Gastroesophageal sphincter (tissue), 4 donors: ENCODE data around the gene SF3B5. TPM values are rescaled to one million over a fixed set of nuclear protein-coding genes. Genes with fewer than 3 reads are reported as not detected.

Experiments used
- ATAC-seq: fragments of 150-250 bp; one replicate; pipeline ENCODE4 v1.9.1; 2016; ENCODE audit warnings: mild to moderate bottlenecking, moderate library complexity
- H3K27ac ChIP-seq, 4 donors: fragments of 200-600 bp; sonication (generic) in 3 of 4; 1 replicate in 3 of 4; 2 replicates in 1 of 4; pipeline ENCODE4 v1.5.1; 2016 to 2019
- H3K27me3 ChIP-seq: fragments of 200-600 bp; sonication (generic); one replicate; pipeline ENCODE4 v1.5.1; 2019
- H3K36me3 ChIP-seq, 2 donors: fragments of 200-600 bp; sonication (generic); one replicate each; pipeline ENCODE4 v1.5.1; 2019; ENCODE audit warnings: control low read depth in 1 of 2
- H3K4me1 ChIP-seq, 3 donors: fragments of 200-600 bp; sonication (generic); 1 replicate in 2 of 3; 2 replicates in 1 of 3; pipeline ENCODE4 v1.5.1; 2016 to 2019; ENCODE audit warnings: control low read depth in 2 of 3
- H3K4me3 ChIP-seq, 2 donors: fragments of 200-600 bp; sonication (generic); one replicate each; pipeline ENCODE4 v1.5.1; 2019; ENCODE audit warnings: mild to moderate bottlenecking in 1 of 2, moderate library complexity in 1 of 2
- H3K9me3 ChIP-seq, 3 donors: fragments of 200-600 bp; sonication (generic); one replicate each; pipeline ENCODE4 v1.5.1; 2017 to 2019; ENCODE audit warnings: control low read depth in 2 of 3
- CTCF ChIP-seq, 4 experiments: fragments of 200-600 bp in 2 of 4; fragments of 450-650 bp in 2 of 4; sonication (generic) in 1 of 4; IDR thresholded peaks; one replicate each; pipeline ENCODE4 v1.5.1; 2017 to 2019; ENCODE audit warnings: antibody characterized with exemption in 4 of 4, mild to moderate bottlenecking in 2 of 4, moderate library complexity in 2 of 4
- EP300 ChIP-seq: sonication (generic); formaldehyde crosslinking; IDR thresholded peaks from one replicate; pipeline ENCODE4 v1.6.1; 2017; ENCODE audit warnings: antibody characterized with exemption, mild to moderate bottlenecking
- POLR2A ChIP-seq, 2 donors: fragments of 450-650 bp; IDR thresholded peaks; one replicate each; pipeline ENCODE4 v1.6.1; 2017; ENCODE audit warnings: antibody characterized with exemption in 2 of 2, mild to moderate bottlenecking in 2 of 2, moderate library complexity in 1 of 2
- POLR2AphosphoS5 ChIP-seq: sonication (generic); formaldehyde crosslinking; IDR thresholded peaks from one replicate; pipeline ENCODE4 v1.6.1; 2017; ENCODE audit warnings: antibody characterized with exemption
- WGBS, 2 donors: methylation state at CpG; one replicate each; pipeline ENCODE4 v1.1.5; 2018; ENCODE audit warnings: low coverage in 1 of 2; 5-methylcytosine and 5-hydroxymethylcytosine counted together
- total RNA-seq, 4 donors: library from RNA; depleted of rRNA; stranded (reverse); fragments of >200 nt; gene quantifications; one replicate each; pipeline ENCODE4 v1.1.0, GENCODE V29; 2016

Gene SF3B5
- total RNA-seq, 4 donors from 2014 or later: 102 to 123 (median 116) TPM

DNA sequence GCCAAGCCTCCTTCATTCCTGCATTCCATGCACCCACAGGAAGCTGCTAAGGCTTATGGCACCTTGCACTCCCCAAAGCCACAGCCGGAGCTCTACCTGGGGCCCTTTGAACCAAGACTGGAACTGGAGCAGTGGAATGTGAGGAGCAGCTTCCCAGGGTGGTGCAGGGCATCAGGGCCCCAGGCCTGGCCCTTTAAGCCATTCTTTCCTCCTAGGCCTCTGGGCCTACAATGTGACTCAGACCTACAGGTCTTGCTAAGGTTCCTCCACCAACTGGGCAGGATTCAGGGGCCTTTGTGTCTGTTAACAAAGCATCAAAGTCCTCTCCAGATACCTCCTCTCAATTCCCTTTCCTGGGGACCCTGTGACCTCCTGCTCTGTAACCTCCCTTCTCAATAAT lies 36.2 kb downstream of the SF3B5 start:
- H3K4me3 ChIP-seq: no peak overlapping the region
- TF ChIP-seq CTCF (IDR thresholded peaks at IDR 0.05) (no peak), POLR2A (IDR thresholded peaks at IDR 0.05) (no peak), POLR2AphosphoS5 (no peak), EP300 (no peak)
- H3K9me3 ChIP-seq: no peaks in the 10 kb centered on the region
- peaks cover 0 to 14% (median 0%) of the 10 kb centered on the region in 3 donors for H3K4me1 ChIP-seq
- ATAC-seq: no peak
- no peak overlapping the region for H3K27ac ChIP-seq
- peaks cover 19% of the 10 kb centered on the region for H3K27me3 ChIP-seq
- H3K36me3 ChIP-seq: no peaks in the 10 kb centered on the region
- WGBS, 2 donors: no CpG with 5 or more reads among the region's 1 CpG

- H3K27me3 ChIP-seq: peaks cover 4% of the 10 kb centered on the region
- 58 to 63% methylated on average over 6 of the region's 6 CpGs for WGBS, 2 donors
- no peaks in the 10 kb centered on the region for H3K4me1 ChIP-seq
- H3K36me3 ChIP-seq: no peaks in the 10 kb centered on the region
- ATAC-seq: no peak
- no peak for TF ChIP-seq POLR2AphosphoS5
- TF ChIP-seq EP300: no peak
- TF ChIP-seq POLR2A (IDR thresholded peaks at IDR 0.05): no peak
- no peak for TF ChIP-seq CTCF (IDR thresholded peaks at IDR 0.05)
- H3K9me3 ChIP-seq: no peaks in the 10 kb centered on the region
- no peak overlapping the region for H3K27ac ChIP-seq
- H3K4me3 ChIP-seq: no peak overlapping the region
Observed at GRCh38 chr6:144055121-144055931, 40.0 kb downstream of the SF3B5 start.

DNA sequence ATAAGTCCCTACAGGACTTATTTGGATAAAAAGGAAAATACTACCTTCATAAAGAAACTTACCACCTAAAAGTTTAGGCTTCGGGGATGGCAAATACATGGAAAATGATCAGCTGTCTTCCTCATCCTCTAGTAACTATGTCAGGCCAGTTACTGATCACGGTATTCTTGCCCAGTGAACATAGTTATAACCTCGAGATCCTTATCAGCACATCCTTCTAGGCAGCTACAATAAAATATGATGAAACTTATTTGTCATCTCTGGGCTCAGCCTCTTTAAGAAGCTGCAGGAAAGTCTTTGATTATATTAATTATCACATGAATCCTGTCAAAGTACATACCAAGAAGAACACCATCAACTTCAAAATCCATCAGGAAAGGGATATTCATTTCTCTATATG lies 41.8 kb downstream of the SF3B5 start:
- TF ChIP-seq CTCF (IDR thresholded peaks at IDR 0.05) (no peak), POLR2AphosphoS5 (no peak), EP300 (no peak), POLR2A (IDR thresholded peaks at IDR 0.05) (no peak)
- Histone ChIP-seq H3K9me3 (peaks cover 0 to 6% (median 0%) of the 10 kb centered on the region in 3 donors), H3K4me1 (no peaks in the 10 kb centered on the region), H3K27me3 (no peaks in the 10 kb centered on the region), H3K27ac (no peak overlapping the region), H3K36me3 (no peaks in the 10 kb centered on the region), H3K4me3 (no peak overlapping the region)
- no peak for ATAC-seq
- 54 to 75% methylated on average over 2 to 3 of the region's 3 CpGs for WGBS, 2 donors

- H3K27me3 ChIP-seq: no peaks in the 10 kb centered on the region
- no peak overlapping the region for H3K4me3 ChIP-seq
- no peak for ATAC-seq
- no peak overlapping the region for H3K27ac ChIP-seq
- H3K9me3 ChIP-seq: peaks cover 0 to 11% (median 0%) of the 10 kb centered on the region in 3 donors
- H3K36me3 ChIP-seq: no peaks in the 10 kb centered on the region
- no peaks in the 10 kb centered on the region for H3K4me1 ChIP-seq
- TF ChIP-seq EP300 (no peak), POLR2A (IDR thresholded peaks at IDR 0.05) (no peak), CTCF (IDR thresholded peaks at IDR 0.05) (no peak), POLR2AphosphoS5 (no peak)
Observed at GRCh38 chr6:144052488-144052887, 42.9 kb downstream of the SF3B5 start.

DNA sequence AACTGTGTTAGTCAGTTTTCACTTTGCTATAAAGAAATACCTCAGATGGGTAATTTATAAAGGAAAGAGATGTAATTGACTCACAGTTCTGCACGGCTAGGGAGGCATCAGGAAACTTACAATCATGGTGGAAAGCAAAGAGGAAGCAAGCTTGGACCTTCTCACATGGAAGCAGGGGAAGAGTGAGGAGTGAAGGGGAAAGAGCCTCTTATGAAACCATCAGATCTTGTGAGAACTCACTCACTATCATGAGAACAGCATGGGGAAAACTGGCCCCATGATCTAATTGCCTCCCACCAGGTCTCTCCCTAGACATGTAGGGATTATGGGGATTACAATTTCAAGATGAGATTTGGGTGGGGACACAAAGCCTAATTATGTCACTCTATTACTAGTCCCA lies 46.0 kb downstream of the SF3B5 start:
- TF ChIP-seq EP300 (no peak), POLR2AphosphoS5 (no peak), CTCF (IDR thresholded peaks at IDR 0.05) (no peak), POLR2A (IDR thresholded peaks at IDR 0.05) (no peak)
- H3K9me3 ChIP-seq: peaks cover 0 to 18% (median 0%) of the 10 kb centered on the region in 3 donors
- H3K27ac ChIP-seq: no peak overlapping the region
- no peaks in the 10 kb centered on the region for H3K27me3 ChIP-seq
- no peaks in the 10 kb centered on the region for H3K4me1 ChIP-seq
- H3K36me3 ChIP-seq: no peaks in the 10 kb centered on the region
- H3K4me3 ChIP-seq: no peak overlapping the region
- no peak for ATAC-seq
- 58 to 78% methylated on average over 1 of the region's 1 CpG for WGBS, 2 donors
